ENCODE data around the gene VPS41. TPM values are rescaled to one million over a fixed set of nuclear protein-coding genes. Genes with fewer than 3 reads are reported as not detected.

Gene VPS41
- total RNA-seq, 1 donor from 2014 or later, result 108 TPM

DNA sequence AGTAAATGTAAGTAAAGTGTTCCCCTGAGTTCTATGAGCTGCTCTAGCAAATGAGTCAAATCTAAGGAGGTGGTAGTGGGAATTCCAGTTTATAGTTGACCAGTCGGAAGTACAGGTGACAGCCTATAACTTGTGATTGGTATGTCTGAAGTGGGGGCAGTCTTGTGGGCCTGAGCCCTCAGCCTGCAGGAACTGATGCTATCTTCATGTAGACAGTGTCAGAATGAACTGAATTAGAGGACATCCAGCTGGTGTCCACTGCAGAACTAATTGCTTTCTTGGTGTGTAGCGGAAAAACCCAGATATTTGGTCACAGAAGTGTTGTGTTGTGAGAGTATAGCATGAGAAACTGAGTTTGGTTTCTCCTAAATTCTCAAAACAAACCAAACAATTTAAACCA, 150.0 kb downstream of the VPS41 start:
- DNase-seq, result no peak
- no peaks in the 10 kb centered on the region for H3K4me1 Mint-ChIP-seq (ENCODE audit: low read depth, unreplicated experiment)
- H3K9me3 Mint-ChIP-seq (ENCODE audit: unreplicated experiment), result no peaks in the 10 kb centered on the region
- no peaks in the 10 kb centered on the region for H3K36me3 Mint-ChIP-seq (ENCODE audit: unreplicated experiment)
- H3K27ac Mint-ChIP-seq (ENCODE audit: unreplicated experiment), result no peak overlapping the region
- TF ChIP-seq, protein P1, sequence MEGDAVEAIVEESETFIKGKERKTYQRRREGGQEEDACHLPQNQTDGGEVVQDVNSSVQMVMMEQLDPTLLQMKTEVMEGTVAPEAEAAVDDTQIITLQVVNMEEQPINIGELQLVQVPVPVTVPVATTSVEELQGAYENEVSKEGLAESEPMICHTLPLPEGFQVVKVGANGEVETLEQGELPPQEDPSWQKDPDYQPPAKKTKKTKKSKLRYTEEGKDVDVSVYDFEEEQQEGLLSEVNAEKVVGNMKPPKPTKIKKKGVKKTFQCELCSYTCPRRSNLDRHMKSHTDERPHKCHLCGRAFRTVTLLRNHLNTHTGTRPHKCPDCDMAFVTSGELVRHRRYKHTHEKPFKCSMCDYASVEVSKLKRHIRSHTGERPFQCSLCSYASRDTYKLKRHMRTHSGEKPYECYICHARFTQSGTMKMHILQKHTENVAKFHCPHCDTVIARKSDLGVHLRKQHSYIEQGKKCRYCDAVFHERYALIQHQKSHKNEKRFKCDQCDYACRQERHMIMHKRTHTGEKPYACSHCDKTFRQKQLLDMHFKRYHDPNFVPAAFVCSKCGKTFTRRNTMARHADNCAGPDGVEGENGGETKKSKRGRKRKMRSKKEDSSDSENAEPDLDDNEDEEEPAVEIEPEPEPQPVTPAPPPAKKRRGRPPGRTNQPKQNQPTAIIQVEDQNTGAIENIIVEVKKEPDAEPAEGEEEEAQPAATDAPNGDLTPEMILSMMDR (IDR thresholded peaks at IDR 0.05; ENCODE audit: partially characterized antibody, unreplicated experiment), result no peak
- no peak overlapping the region for H3K4me3 Mint-ChIP-seq (ENCODE audit: unreplicated experiment)
- no peaks in the 10 kb centered on the region for H3K27me3 Mint-ChIP-seq (ENCODE audit: unreplicated experiment)

DNA sequence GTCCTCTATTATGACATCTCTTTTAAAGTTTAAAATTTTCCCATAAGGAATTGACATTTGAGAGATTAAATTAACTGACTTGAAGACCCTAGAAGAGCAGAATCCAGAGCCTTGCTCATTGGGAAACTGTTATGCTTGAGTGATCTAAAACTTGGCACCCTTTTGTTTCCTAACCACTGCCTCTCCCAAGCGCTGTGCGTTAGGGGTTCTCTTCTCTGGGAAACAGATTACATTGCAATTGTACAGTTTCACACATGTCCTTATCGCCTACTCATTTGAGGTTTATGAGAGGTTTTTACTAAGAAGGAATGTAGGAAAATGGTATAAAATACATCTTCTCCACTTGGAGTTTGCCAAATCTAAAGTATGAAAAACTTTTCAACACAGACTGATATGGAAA, 151.1 kb downstream of the VPS41 start:
- Mint-ChIP-seq H3K27me3 (ENCODE audit: unreplicated experiment) (no peaks in the 10 kb centered on the region), H3K36me3 (ENCODE audit: unreplicated experiment) (no peaks in the 10 kb centered on the region), H3K4me3 (ENCODE audit: unreplicated experiment) (no peak overlapping the region), H3K9me3 (ENCODE audit: unreplicated experiment) (no peaks in the 10 kb centered on the region), H3K4me1 (ENCODE audit: low read depth, unreplicated experiment) (no peaks in the 10 kb centered on the region), H3K27ac (ENCODE audit: unreplicated experiment) (no peak overlapping the region)
- DNase-seq, result no peak
- TF ChIP-seq, protein P1 (IDR thresholded peaks at IDR 0.05; ENCODE audit: partially characterized antibody, unreplicated experiment), result no peak

DNA sequence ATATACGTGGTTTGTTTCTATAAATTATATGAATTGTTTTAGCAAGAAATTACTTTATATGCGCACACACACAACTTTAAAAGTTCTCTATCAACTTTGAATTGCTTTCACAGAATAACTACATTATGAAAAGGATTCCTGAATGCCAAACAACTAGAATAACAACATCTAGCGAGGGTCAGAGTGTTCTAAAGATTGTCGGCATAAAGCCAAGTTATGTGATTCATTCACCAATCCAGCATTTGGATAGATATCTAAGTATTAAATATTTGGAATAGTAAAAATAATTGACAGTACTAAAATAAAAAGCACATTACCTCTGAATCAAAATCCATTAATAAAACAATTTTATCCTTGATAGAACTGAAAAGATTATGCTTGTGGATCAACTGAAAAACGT, 152.5 kb downstream of the VPS41 start:
- Mint-ChIP-seq H3K4me3 (ENCODE audit: unreplicated experiment) (no peak overlapping the region), H3K9me3 (ENCODE audit: unreplicated experiment) (no peaks in the 10 kb centered on the region), H3K27me3 (ENCODE audit: unreplicated experiment) (no peaks in the 10 kb centered on the region), H3K36me3 (ENCODE audit: unreplicated experiment) (no peaks in the 10 kb centered on the region), H3K4me1 (ENCODE audit: low read depth, unreplicated experiment) (no peaks in the 10 kb centered on the region), H3K27ac (ENCODE audit: unreplicated experiment) (no peak overlapping the region)
- no peak for DNase-seq
- TF ChIP-seq, protein P1 (IDR thresholded peaks at IDR 0.05; ENCODE audit: partially characterized antibody, unreplicated experiment), result no peak

DNA sequence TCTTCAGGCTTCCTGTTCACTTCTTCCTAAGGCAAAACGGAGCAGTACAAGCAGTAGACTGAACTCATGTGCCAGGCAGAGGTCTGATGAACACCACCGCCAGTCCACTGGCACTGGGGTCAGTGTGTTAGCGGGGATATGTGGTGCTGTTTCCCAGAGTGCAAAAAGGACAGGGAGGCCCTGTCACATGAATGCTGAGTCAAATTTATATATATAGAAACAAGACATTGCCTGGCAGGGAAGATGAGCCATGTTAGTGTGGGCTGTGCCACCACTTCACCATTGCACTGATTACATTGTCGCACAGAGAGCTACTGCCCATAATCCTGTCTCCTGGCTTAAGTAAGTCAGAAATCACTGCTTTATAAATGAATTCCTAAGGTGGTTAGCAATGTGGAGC, 155.6 kb downstream of the VPS41 start:
- TF ChIP-seq, protein P1 (IDR thresholded peaks at IDR 0.05; ENCODE audit: partially characterized antibody, unreplicated experiment), result no peak
- H3K36me3 Mint-ChIP-seq (ENCODE audit: unreplicated experiment), result no peaks in the 10 kb centered on the region
- H3K4me3 Mint-ChIP-seq (ENCODE audit: unreplicated experiment), result no peak overlapping the region
- no peak overlapping the region for H3K27ac Mint-ChIP-seq (ENCODE audit: unreplicated experiment)
- no peaks in the 10 kb centered on the region for H3K4me1 Mint-ChIP-seq (ENCODE audit: low read depth, unreplicated experiment)
- H3K9me3 Mint-ChIP-seq (ENCODE audit: unreplicated experiment), result no peaks in the 10 kb centered on the region
- DNase-seq, result no peak
- no peaks in the 10 kb centered on the region for H3K27me3 Mint-ChIP-seq (ENCODE audit: unreplicated experiment)

DNA sequence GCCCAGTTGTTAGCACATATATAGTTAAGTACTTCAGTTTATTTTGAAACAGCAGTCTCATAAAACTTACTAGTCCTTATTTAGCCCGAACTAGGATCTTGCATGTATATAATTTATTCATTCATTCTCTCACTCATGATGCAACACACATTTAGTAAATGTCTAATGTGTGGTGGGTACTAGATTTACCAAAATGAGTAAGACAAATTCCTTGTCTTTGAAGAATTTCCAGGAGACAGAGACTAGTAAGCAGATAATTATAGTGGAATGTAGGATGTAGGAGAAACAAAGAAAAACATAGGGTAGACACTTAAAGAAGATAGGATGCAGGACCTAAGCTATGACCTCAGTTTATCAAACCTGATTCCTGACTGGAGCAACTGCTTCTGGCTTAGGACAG, 157.6 kb downstream of the VPS41 start:
- Mint-ChIP-seq H3K9me3 (ENCODE audit: unreplicated experiment) (no peaks in the 10 kb centered on the region), H3K4me3 (ENCODE audit: unreplicated experiment) (no peak overlapping the region), H3K36me3 (ENCODE audit: unreplicated experiment) (no peaks in the 10 kb centered on the region), H3K27me3 (ENCODE audit: unreplicated experiment) (no peaks in the 10 kb centered on the region), H3K4me1 (ENCODE audit: low read depth, unreplicated experiment) (no peaks in the 10 kb centered on the region), H3K27ac (ENCODE audit: unreplicated experiment) (no peak overlapping the region)
- TF ChIP-seq, protein P1 (IDR thresholded peaks at IDR 0.05; ENCODE audit: partially characterized antibody, unreplicated experiment), result no peak
- no peak for DNase-seq
